IMR-90 (cell line): ENCODE data around the gene OTOG. TPM values are rescaled to one million over a fixed set of nuclear protein-coding genes. Genes with fewer than 3 reads are reported as not detected.

Source experiments
- ATAC-seq: fragments of 200-7000 bp; cut with Tn5 transposase; 2 replicates; pipeline ENCODE4 v1.9.1; 2020; ENCODE audit warnings: low read depth, mild to moderate bottlenecking, moderate library complexity
- BruUV-seq: library from RNA; stranded (reverse); fragments of 400-500 nt; replicated peaks from 2 replicates; lab custom pipeline; 2021; lab: Mats Ljungman, UMichigan
- CTCF ChIA-PET: fragments of 300-600 bp; formaldehyde crosslinking; extraction: SDS; loops from one replicate; lab custom pipeline; 2021; ENCODE audit warnings: antibody characterized with exemption; lab: Yijun Ruan, JAX
- POLR2A ChIA-PET: fragments of 300-600 bp; sonication (Branson Sonifier 250); formaldehyde crosslinking; loops from one replicate; lab custom pipeline; 2022; ENCODE audit warnings: antibody characterized with exemption; ENCODE audit not compliant: unreplicated experiment; lab: Charles Lee
- DNase-seq: peaks from one replicate; pipeline ENCODE4 v3.0.0; 2013
- H2AFZ ChIP-seq: replicated peaks from 2 replicates; pipeline ENCODE3; 2013; ENCODE audit warnings: low read length, mild to moderate bottlenecking; ENCODE audit not compliant: poor library complexity
- H2AK5ac ChIP-seq: 2 replicates; pipeline ENCODE4 v1.6.1; 2013; ENCODE audit warnings: low read depth, low read length, inconsistent platforms
- H2AK9ac ChIP-seq: replicated peaks from 2 replicates; pipeline ENCODE3; 2013; ENCODE audit warnings: mild to moderate bottlenecking, low read depth, low read length, moderate library complexity; ENCODE audit not compliant: poor library complexity
- H2BK120ac ChIP-seq: 2 replicates; pipeline ENCODE4 v1.6.1; 2013; ENCODE audit warnings: low read depth, low read length, inconsistent platforms
- H2BK15ac ChIP-seq: 3 replicates; pipeline ENCODE4 v1.6.1; 2013; ENCODE audit warnings: low read depth, low read length, inconsistent platforms
- H2BK20ac ChIP-seq: 2 replicates; pipeline ENCODE4 v1.6.1; 2013; ENCODE audit warnings: low read depth, mild to moderate bottlenecking, inconsistent platforms, low read length, moderate library complexity
- H2BK5ac ChIP-seq: 2 replicates; pipeline ENCODE4 v1.6.1; 2013; ENCODE audit warnings: mild to moderate bottlenecking, low read depth, low read length, inconsistent platforms; ENCODE audit not compliant: poor library complexity, severe bottlenecking
- H3K14ac ChIP-seq: replicated peaks from 2 replicates; pipeline ENCODE4 v1.6.1; 2013; ENCODE audit warnings: low read depth, low read length, inconsistent platforms
- H3K18ac ChIP-seq: 2 replicates; pipeline ENCODE4 v1.6.1; 2013; ENCODE audit warnings: low read depth, low read length, control low read depth
- H3K23ac ChIP-seq: 2 replicates; pipeline ENCODE4 v1.6.1; 2013; ENCODE audit warnings: low read depth, low read length, inconsistent platforms
- H3K27ac ChIP-seq: 2 replicates; pipeline ENCODE4 v1.5.1; 2013; ENCODE audit warnings: mild to moderate bottlenecking, control low read depth, low read length; ENCODE audit not compliant: insufficient read depth
- H3K27me3 ChIP-seq: 2 replicates; pipeline ENCODE4 v1.6.1; 2013; ENCODE audit warnings: low read length; ENCODE audit not compliant: control insufficient read depth, insufficient read depth
- H3K36me3 ChIP-seq: 2 replicates; pipeline ENCODE4 v1.6.1; 2013; ENCODE audit warnings: low read length, mixed read lengths; ENCODE audit not compliant: control insufficient read depth, insufficient read depth
- H3K4ac ChIP-seq: 2 replicates; pipeline ENCODE4 v1.6.1; 2013; ENCODE audit warnings: low read depth, low read length, inconsistent platforms
- H3K4me1 ChIP-seq: 2 replicates; pipeline ENCODE4 v1.6.1; 2013; ENCODE audit warnings: low read length, mixed read lengths; ENCODE audit not compliant: control insufficient read depth, insufficient read depth
- H3K4me2 ChIP-seq: 2 replicates; pipeline ENCODE4 v1.6.1; 2013; ENCODE audit warnings: low read depth, mild to moderate bottlenecking, control low read depth, low read length, moderate library complexity
- H3K4me3 ChIP-seq: 2 replicates; pipeline ENCODE4 v1.5.1; 2013; ENCODE audit warnings: low read depth, mild to moderate bottlenecking, control low read depth, low read length, moderate library complexity; ENCODE audit not compliant: insufficient read depth
- H3K56ac ChIP-seq: 2 replicates; pipeline ENCODE4 v1.6.1; 2013; ENCODE audit warnings: low read length, inconsistent platforms; ENCODE audit not compliant: insufficient read depth; ENCODE audit errors: extremely low read depth
- H3K79me1 ChIP-seq, 2 experiments: 2 replicates each; pipeline ENCODE4 v1.6.1; 2013; ENCODE audit warnings: low read length in 2 of 2, inconsistent platforms in 1 of 2, low read depth in 1 of 2
- H3K9ac ChIP-seq: 2 replicates; pipeline ENCODE4 v1.6.1; 2013; ENCODE audit warnings: low read depth, low read length, control low read depth
- H3K9me1 ChIP-seq: 2 replicates; pipeline ENCODE4 v1.6.1; 2013; ENCODE audit warnings: low read length, inconsistent platforms; ENCODE audit not compliant: insufficient read depth
- H3K9me3 ChIP-seq: 2 replicates; pipeline ENCODE4 v1.6.1; 2013; ENCODE audit warnings: low read length; ENCODE audit not compliant: control insufficient read depth, insufficient read depth
- H4K20me1 ChIP-seq: 2 replicates; pipeline ENCODE4 v1.6.1; 2013; ENCODE audit warnings: low read length, inconsistent platforms; ENCODE audit not compliant: insufficient read depth
- H4K5ac ChIP-seq: 2 replicates; pipeline ENCODE4 v1.6.1; 2013; ENCODE audit warnings: mild to moderate bottlenecking, low read depth, low read length, control low read depth
- H4K8ac ChIP-seq, 2 experiments: 2 replicates each; pipeline ENCODE4 v1.6.1; 2013; ENCODE audit warnings: low read depth in 2 of 2, low read length in 2 of 2, control low read depth in 1 of 2, inconsistent platforms in 1 of 2
- H4K91ac ChIP-seq: 2 replicates; pipeline ENCODE4 v1.6.1; 2013; ENCODE audit warnings: low read depth, low read length, inconsistent platforms; ENCODE audit not compliant: insufficient read depth
- CHD1 ChIP-seq: IDR thresholded peaks from 2 replicates; pipeline ENCODE4 v1.6.1; 2012; ENCODE audit warnings: low read depth, low read length, improper control_type of control experiment
- FOS ChIP-seq: fragments of 150-350 bp; IDR thresholded peaks from 2 replicates; pipeline ENCODE4 v1.6.1; 2016; ENCODE audit warnings: low read depth, low read length
- MAFK ChIP-seq: IDR thresholded peaks from 2 replicates; pipeline ENCODE4 v1.6.1; 2012; ENCODE audit warnings: low read depth, low read length, improper control_type of control experiment
- MAZ ChIP-seq: IDR thresholded peaks from 2 replicates; pipeline ENCODE4 v1.6.1; 2012; ENCODE audit warnings: low read depth, mild to moderate bottlenecking, low read length, improper control_type of control experiment, moderate library complexity, borderline replicate concordance
- MXI1 ChIP-seq: IDR thresholded peaks from 2 replicates; pipeline ENCODE4 v1.6.1; 2012; ENCODE audit warnings: low read depth, mild to moderate bottlenecking, low read length, moderate library complexity, borderline replicate concordance
- NFE2L2 ChIP-seq: fragments of 150-350 bp; IDR thresholded peaks from 2 replicates; pipeline ENCODE4 v1.6.1; 2016; ENCODE audit warnings: low read depth, mild to moderate bottlenecking, low read length
- POLR2A ChIP-seq: IDR thresholded peaks from 2 replicates; pipeline ENCODE4 v1.6.1; 2012; ENCODE audit warnings: mild to moderate bottlenecking, low read depth, low read length
- RAD21 ChIP-seq: IDR thresholded peaks from 2 replicates; pipeline ENCODE4 v1.6.1; 2012; ENCODE audit warnings: low read length, improper control_type of control experiment
- RCOR1 ChIP-seq: IDR thresholded peaks from 2 replicates; pipeline ENCODE4 v1.6.1; 2012; ENCODE audit warnings: mild to moderate bottlenecking, low read length, improper control_type of control experiment; ENCODE audit not compliant: insufficient replicate concordance
- RFX5 ChIP-seq: IDR thresholded peaks from 2 replicates; pipeline ENCODE4 v1.8.0; 2012; ENCODE audit warnings: low read depth, mild to moderate bottlenecking, low read length, moderate library complexity
- WGBS, 2 experiments: methylation state at CpG; one replicate each; pipeline versions ENCODE4 v1.1.5 to v1.1.7; 2013; ENCODE audit warnings: missing lambda C conversion rate in 2 of 2; ENCODE audit not compliant: insufficient read length in 1 of 2; ENCODE audit errors: extremely low coverage in 2 of 2; 5-methylcytosine and 5-hydroxymethylcytosine counted together
- dilution Hi-C: fragments of 300-500 bp; cut with HindIII; formaldehyde crosslinking; loops from one replicate; pipeline ENCODE4 v1.14.3; 2018; ENCODE audit warnings: low sequenced_read_pairs; ENCODE audit not compliant: unreplicated experiment
- in situ Hi-C: fragments of 300-500 bp; cut with MboI; formaldehyde crosslinking; loops from 3 replicates; pipeline ENCODE4 v1.14.3; 2019; ENCODE audit warnings: low sequenced_read_pairs, inconsistent platforms, mixed read lengths
- intact Hi-C: fragments of 100-400 bp; cut with micrococcal nuclease; formaldehyde crosslinking; loops from 2 replicates; pipeline ENCODE4 v1.10.0; 2022
- polyA plus RNA-seq, 3 experiments: library from polyadenylated mRNA; depleted of rRNA; stranded (reverse); fragments of >200 nt; gene quantifications; 2 replicates each; pipeline ENCODE4 v1.2.3, GENCODE V29; 2012; ENCODE audit warnings: low replicate concordance in 1 of 3
- total RNA-seq: library from RNA; depleted of rRNA; stranded (reverse); fragments of >200 nt; gene quantifications from 2 replicates; pipeline ENCODE4 v1.2.3, GENCODE V29; 2012
- TF ChIP-seq, protein P1 (sequence below): fragments of 150-350 bp; IDR thresholded peaks from 2 replicates; pipeline ENCODE4 v1.6.1; 2016; ENCODE audit warnings: low read depth, mild to moderate bottlenecking, low read length, moderate library complexity, borderline replicate concordance
- TF ChIP-seq, protein P2 (sequence below): conservative IDR thresholded peaks from 2 replicates; pipeline ENCODE4 v1.5.1; 2012; ENCODE audit warnings: mild to moderate bottlenecking, low read depth, low read length, improper control_type of control experiment

The OTOG gene
- total and polyA plus RNA-seq, 2 of the 4 experiments (the other 2 are of a cell fraction) = not detected

DNA sequence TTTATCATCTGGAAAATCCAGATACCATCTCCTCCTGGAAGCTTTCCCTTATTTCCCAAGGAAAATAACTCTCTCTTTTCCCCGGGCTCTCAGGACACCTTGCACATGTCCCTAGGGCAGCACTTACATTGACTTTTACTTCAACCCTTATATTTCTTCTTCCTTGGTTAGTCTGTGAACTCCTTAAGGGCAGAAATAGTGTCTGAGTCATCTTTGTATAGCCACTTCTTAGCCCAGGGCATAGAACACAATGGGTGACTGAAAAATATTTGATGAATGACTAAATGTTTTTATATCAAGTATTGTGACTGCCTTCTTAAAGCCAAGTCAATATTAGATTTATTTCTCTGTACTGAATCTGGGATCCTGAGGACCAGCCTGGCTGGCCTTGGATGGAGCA, 126.9 kb downstream of the OTOG start:
- ChIA-PET POLR2A (no interaction called here), CTCF (no interaction called here)
- Histone ChIP-seq H3K9me1 (no peaks in the 10 kb centered on the region), H3K4me1 (no peaks in the 10 kb centered on the region), H3K56ac (no peak overlapping the region), H2AFZ (no peak overlapping the region), H2BK20ac (no peak overlapping the region), H2BK15ac (no peak overlapping the region), H3K79me1 (no peaks in the 10 kb centered on the region), H2AK9ac (no peak overlapping the region), H4K8ac (no peak overlapping the region), H3K27ac (no peak overlapping the region), H3K36me3 (no peaks in the 10 kb centered on the region), H4K5ac (no peak overlapping the region), H4K91ac (no peak overlapping the region), H2BK120ac (no peak overlapping the region), H3K14ac (no peak overlapping the region), H2BK5ac (no peak overlapping the region), H3K9me3 (no peaks in the 10 kb centered on the region), H3K4ac (no peak overlapping the region), H3K9ac (no peak overlapping the region), H4K20me1 (no peaks in the 10 kb centered on the region), H3K23ac (no peak overlapping the region), H3K27me3 (no peaks in the 10 kb centered on the region; the same call in none of the 2 replicates), H3K4me3 (no peak overlapping the region), H2AK5ac (no peak overlapping the region), H3K4me2 (no peak overlapping the region), H3K18ac (no peak overlapping the region)
- DNase-seq (no peak), ATAC-seq (no peak)
- TF ChIP-seq RAD21 = no peak
- TF ChIP-seq NFE2L2 = no peak
- no peak for TF ChIP-seq POLR2A
- no peak for TF ChIP-seq FOS
- no peak for TF ChIP-seq MAZ
- TF ChIP-seq RFX5 = no peak
- no peak for TF ChIP-seq CHD1
- TF ChIP-seq MAFK = no peak
- no peak for TF ChIP-seq MXI1
- TF ChIP-seq, protein P1, sequence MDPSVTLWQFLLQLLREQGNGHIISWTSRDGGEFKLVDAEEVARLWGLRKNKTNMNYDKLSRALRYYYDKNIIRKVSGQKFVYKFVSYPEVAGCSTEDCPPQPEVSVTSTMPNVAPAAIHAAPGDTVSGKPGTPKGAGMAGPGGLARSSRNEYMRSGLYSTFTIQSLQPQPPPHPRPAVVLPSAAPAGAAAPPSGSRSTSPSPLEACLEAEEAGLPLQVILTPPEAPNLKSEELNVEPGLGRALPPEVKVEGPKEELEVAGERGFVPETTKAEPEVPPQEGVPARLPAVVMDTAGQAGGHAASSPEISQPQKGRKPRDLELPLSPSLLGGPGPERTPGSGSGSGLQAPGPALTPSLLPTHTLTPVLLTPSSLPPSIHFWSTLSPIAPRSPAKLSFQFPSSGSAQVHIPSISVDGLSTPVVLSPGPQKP = no peak
- no peak for TF ChIP-seq RCOR1
- TF ChIP-seq, protein P2, sequence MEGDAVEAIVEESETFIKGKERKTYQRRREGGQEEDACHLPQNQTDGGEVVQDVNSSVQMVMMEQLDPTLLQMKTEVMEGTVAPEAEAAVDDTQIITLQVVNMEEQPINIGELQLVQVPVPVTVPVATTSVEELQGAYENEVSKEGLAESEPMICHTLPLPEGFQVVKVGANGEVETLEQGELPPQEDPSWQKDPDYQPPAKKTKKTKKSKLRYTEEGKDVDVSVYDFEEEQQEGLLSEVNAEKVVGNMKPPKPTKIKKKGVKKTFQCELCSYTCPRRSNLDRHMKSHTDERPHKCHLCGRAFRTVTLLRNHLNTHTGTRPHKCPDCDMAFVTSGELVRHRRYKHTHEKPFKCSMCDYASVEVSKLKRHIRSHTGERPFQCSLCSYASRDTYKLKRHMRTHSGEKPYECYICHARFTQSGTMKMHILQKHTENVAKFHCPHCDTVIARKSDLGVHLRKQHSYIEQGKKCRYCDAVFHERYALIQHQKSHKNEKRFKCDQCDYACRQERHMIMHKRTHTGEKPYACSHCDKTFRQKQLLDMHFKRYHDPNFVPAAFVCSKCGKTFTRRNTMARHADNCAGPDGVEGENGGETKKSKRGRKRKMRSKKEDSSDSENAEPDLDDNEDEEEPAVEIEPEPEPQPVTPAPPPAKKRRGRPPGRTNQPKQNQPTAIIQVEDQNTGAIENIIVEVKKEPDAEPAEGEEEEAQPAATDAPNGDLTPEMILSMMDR = no peak
- WGBS, 2 experiments = no CpG with 5 or more reads among the region's 1 CpG
- intact Hi-C loops (no loop called here), dilution Hi-C loops (no loop called here), in situ Hi-C loops (no loop called here)
- BruUV-seq = no TSS peak
